GM12891 (cell line): ENCODE measurements around the gene LMO4.

Experiments
- POLR2A ChIP-seq: IDR thresholded peaks from 2 replicates; pipeline ENCODE4 v1.6.1; 2011; ENCODE audit warnings: low read depth, low read length, control low read depth
- POLR2AphosphoS5 ChIP-seq: IDR thresholded peaks from 2 replicates; pipeline ENCODE4 v1.6.1; 2011; ENCODE audit warnings: low read depth, low read length, control low read depth
- SPI1 ChIP-seq: IDR thresholded peaks from 2 replicates; pipeline ENCODE4 v1.6.1; 2011; ENCODE audit warnings: low read depth, low read length, control low read depth

GRCh38 chr1:87305762-87306161 is 22.9 kb upstream of the LMO4 start:
- TF ChIP-seq SPI1 (no peak), POLR2A (no peak), POLR2AphosphoS5 (no peak)
